Ascending aorta (tissue), 2 donors: ENCODE results near the gene MGLL. TPM values are rescaled to one million over a fixed set of nuclear protein-coding genes. Genes with fewer than 3 reads are reported as not detected.
A peak's percentile ranks its signal among the peaks of the same experiment; 100 is the strongest.

Source experiments
- DNase-seq, 2 donors: peaks; one replicate each; pipeline ENCODE4 v3.0.0-alpha.2; 2019; ENCODE audit warnings: low spot score in 2 of 2
- H3K27ac ChIP-seq, 2 donors: fragments of 200-600 bp; sonication (generic); one replicate each; pipeline ENCODE4 v1.5.1; 2016 to 2017; ENCODE audit warnings: mild to moderate bottlenecking in 1 of 2
- H3K27me3 ChIP-seq: fragments of 200-600 bp; sonication (generic); one replicate; pipeline ENCODE4 v1.5.1; 2017
- H3K36me3 ChIP-seq, 2 donors: fragments of 200-600 bp; sonication (generic); one replicate each; pipeline ENCODE4 v1.5.1; 2016
- H3K4me1 ChIP-seq, 2 donors: fragments of 200-600 bp; sonication (generic); one replicate each; pipeline ENCODE4 v1.5.1; 2016 to 2017; ENCODE audit warnings: mild to moderate bottlenecking in 1 of 2
- H3K4me3 ChIP-seq, 2 donors: fragments of 200-600 bp; sonication (generic); one replicate each; pipeline ENCODE4 v1.5.1; 2016 to 2017; ENCODE audit warnings: mild to moderate bottlenecking in 1 of 2
- H3K9me3 ChIP-seq, 2 donors: fragments of 200-600 bp; sonication (generic); one replicate each; pipeline ENCODE4 v1.5.1; 2016
- intact Hi-C: fragments of 100-400 bp; cut with DNase I; formaldehyde crosslinking; loops from one replicate; pipeline ENCODE4 v1.15.1; 2023
- total RNA-seq: library from RNA; depleted of rRNA; stranded (reverse); fragments of >200 nt; gene quantifications from one replicate; pipeline ENCODE4 v1.1.0, GENCODE V29; 2016
- TF ChIP-seq, protein P1 (sequence below), 3 experiments: fragments of 200-600 bp in 2 of 3; fragments of 450-650 bp in 1 of 3; sonication (generic) in 2 of 3; IDR thresholded peaks; one replicate each; pipeline ENCODE4 v1.5.1; 2016 to 2019; ENCODE audit warnings: antibody characterized with exemption in 3 of 3, mild to moderate bottlenecking in 1 of 3, moderate library complexity in 1 of 3

The MGLL gene
- total RNA-seq, 1 donor from 2014 or later = 101 TPM

DNA sequence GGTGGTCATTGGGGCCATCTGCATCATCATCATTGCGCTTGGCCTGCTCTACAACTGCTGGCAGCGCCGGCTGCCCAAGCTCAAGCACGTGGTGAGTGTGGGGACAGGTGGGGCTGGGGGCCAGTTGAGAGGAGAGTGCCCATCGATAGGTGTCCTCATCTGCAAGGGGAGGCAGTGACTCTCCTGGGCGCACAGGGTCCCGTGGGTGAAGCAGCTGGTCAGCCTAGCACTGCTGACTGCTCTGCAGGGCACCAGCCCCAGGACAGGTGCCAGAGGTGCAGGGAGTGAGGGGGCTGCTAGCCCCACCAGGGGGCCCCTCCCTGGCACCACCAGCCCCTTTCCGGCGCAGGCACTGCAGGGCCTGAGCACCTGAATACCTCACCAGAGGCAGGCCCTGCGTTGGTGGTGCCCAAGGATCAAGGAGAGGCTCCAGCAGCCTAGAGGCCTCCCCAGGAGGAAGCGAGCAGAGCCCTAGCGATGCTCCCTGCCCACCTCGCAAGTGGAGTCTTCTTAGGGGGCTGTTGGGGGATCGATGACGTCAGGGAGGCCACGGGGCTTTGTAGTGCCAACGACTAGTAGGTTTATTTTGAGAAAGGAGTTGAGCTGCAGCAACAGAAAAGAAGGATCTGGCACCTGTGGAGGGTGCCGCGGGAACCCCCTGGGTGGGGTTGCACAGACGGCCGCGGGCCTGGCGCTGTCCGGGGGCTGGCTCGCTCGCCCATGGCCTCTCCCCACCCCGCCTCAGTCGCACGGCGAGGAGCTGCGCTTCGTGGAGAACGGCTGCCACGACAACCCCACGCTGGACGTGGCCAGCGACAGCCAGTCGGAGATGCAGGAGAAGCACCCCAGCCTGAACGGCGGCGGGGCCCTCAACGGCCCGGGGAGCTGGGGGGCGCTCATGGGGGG lies 150.5 kb downstream of the MGLL start:
- Histone ChIP-seq H3K27me3 (no peaks in the 10 kb centered on the region), H3K27ac (peak overlapping the region; percentile 96), H3K36me3 (peaks cover 14% of the 10 kb centered on the region in 2 donors), H3K4me3 (peak overlapping the region; percentile 89 to 90), H3K4me1 (peaks cover 13 to 16% of the 10 kb centered on the region in 2 donors), H3K9me3 (no peaks in the 10 kb centered on the region)
- TF ChIP-seq, protein P1, sequence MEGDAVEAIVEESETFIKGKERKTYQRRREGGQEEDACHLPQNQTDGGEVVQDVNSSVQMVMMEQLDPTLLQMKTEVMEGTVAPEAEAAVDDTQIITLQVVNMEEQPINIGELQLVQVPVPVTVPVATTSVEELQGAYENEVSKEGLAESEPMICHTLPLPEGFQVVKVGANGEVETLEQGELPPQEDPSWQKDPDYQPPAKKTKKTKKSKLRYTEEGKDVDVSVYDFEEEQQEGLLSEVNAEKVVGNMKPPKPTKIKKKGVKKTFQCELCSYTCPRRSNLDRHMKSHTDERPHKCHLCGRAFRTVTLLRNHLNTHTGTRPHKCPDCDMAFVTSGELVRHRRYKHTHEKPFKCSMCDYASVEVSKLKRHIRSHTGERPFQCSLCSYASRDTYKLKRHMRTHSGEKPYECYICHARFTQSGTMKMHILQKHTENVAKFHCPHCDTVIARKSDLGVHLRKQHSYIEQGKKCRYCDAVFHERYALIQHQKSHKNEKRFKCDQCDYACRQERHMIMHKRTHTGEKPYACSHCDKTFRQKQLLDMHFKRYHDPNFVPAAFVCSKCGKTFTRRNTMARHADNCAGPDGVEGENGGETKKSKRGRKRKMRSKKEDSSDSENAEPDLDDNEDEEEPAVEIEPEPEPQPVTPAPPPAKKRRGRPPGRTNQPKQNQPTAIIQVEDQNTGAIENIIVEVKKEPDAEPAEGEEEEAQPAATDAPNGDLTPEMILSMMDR (IDR thresholded peaks at IDR 0.05) = no peak
- peak in 1 of 2 donors; percentile 69 for DNase-seq
- intact Hi-C loops = loop anchor here (1.0 to 5.0 kb wide), 4 partner anchors 19 to 381 kb away; partner anchors contain the start of genes MCM2, MGLL and SEC61A1

DNA sequence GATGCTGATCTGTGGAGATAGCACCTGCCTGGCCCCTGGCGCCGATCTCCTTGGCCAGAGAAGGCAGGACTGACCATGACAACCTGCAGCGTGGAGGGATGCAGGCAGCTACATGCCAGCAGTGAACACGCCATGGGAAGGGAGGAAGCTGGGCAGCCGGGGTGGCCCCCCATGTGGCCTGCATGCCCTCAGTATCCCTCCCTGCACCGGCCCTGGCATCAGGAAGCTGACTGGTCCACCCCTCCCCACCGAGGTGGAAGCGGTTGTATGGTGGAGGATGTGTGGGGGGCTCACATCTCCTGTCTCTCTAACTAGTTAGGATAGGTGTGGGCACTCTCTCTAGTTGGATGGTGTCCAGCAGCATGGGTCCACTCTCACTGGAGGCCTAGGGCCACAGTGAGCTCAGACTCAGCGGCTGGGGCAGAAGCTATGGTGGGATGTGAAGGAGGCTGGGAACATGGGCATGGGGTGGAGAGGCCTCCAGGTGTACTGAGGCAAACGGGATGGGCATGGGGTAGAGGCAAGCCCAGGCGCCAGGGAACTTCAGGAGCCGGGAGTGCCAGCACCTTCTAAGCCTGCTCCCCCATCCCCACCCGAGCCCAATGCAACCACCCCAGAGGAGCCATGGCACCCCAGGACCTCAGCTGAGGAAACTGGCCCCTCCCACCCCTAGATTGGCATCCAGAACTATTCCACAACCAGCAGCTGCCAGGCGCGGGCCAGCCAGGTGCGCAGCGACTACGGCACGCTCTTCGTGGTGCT lies 151.4 kb downstream of the MGLL start:
- intact Hi-C loops = loop anchor here (5.0 kb wide), 2 partner anchors 74 to 381 kb away; partner anchors contain the start of genes MCM2 and SEC61A1

DNA sequence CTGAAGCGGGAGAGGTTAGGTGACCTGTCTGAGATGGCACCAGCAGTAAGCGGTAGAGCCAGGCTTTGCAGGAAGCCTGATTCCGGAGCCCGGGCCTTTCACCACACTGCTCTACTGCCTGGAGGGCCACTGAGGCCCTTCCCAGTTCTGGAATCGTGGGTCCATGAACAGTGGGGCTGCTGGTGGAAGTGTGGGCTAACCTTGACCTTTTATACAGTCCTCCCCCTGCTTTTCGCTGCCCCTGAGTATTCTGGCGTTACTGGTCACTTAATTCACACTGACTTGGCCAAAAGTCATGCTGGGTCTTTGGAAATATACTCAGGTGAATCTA lies 152.1 kb downstream of the MGLL start:
- DNase-seq = no peak

More for the DNA sequence above, 151.4 kb downstream of the MGLL start:
- Histone ChIP-seq H3K4me3 (peak overlapping the region in 1 of 2 donors; percentile 89), H3K27ac (no peak overlapping the region), H3K4me1 (peaks cover 13 to 16% of the 10 kb centered on the region in 2 donors), H3K36me3 (peaks cover 6% of the 10 kb centered on the region in 2 donors), H3K9me3 (no peaks in the 10 kb centered on the region), H3K27me3 (no peaks in the 10 kb centered on the region)
- DNase-seq = peak in 1 of 2 donors; percentile 59
- TF ChIP-seq, protein P1 (IDR thresholded peaks at IDR 0.05) = no peak

DNA sequence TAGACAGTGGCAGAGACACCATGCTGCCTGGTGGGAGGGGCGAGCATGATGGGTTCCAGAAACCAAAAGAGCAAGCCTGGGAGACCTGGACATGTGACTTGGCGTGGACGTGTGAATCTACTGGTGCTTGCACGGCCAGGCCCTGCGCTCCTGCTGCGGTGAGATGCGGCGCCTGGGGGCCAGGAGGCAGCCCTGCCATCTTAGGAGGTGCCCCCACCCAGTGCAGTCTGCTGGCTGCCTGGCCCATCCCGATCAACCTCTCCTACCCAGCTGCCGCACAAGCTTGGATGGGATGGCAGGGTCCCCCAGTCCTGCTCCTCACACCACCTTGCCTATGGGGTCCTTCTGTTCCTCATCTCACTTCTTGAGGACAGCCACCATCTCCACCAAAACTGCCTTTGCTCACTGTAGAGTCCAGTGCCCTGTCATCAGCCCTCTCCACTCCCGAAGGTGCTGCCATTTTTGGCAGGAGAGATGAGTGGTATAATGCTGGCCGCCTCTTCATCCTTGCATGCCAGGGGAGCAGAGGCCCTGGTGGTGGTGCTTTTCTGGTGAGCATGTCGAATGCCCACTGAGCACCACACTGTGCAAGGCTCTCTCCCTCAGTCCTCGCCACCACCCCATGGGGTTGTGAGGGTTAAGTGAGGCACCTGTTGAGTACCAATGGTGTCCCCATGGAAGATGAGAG lies 152.6 kb downstream of the MGLL start:
- Histone ChIP-seq H3K36me3 (no peaks in the 10 kb centered on the region), H3K27ac (no peak overlapping the region), H3K4me1 (peaks cover 13 to 14% of the 10 kb centered on the region in 2 donors), H3K27me3 (no peaks in the 10 kb centered on the region), H3K4me3 (no peak overlapping the region), H3K9me3 (no peaks in the 10 kb centered on the region)
- intact Hi-C loops = loop anchor here (5.0 kb wide), 2 partner anchors 72 to 383 kb away; partner anchors contain the start of genes MCM2 and SEC61A1
- TF ChIP-seq, protein P1 (IDR thresholded peaks at IDR 0.05) = no peak
- DNase-seq = peak in 1 of 2 donors; percentile 52

More for the DNA sequence above, 152.1 kb downstream of the MGLL start:
- TF ChIP-seq, protein P1 (IDR thresholded peaks at IDR 0.05) = no peak
- Histone ChIP-seq H3K27me3 (no peaks in the 10 kb centered on the region), H3K4me3 (no peak overlapping the region), H3K27ac (no peak overlapping the region), H3K36me3 (no peaks in the 10 kb centered on the region), H3K4me1 (peaks cover 13 to 16% of the 10 kb centered on the region in 2 donors), H3K9me3 (no peaks in the 10 kb centered on the region)
- intact Hi-C loops = loop anchor here (5.0 kb wide), 2 partner anchors 73 to 382 kb away; partner anchors contain the start of genes MCM2 and SEC61A1

DNA sequence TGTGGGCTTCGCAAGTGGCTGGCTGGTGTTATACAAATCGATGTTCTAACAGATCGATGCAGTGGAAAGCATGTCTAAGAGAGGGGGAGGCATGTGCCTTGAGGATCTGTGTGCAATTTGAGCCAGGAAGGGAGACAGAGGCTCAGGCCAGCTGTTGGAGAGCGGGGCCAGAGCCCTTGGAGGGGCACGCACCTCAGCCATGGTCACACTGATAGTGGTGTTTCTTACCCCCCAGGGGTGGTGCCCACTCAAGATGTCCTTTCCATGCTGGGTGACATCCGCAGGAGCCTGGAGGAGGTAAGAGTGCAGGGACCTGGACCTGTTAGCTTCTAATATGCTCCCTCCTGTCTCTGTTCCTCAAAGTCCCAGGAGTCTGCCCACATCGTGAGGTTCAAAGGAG lies 153.4 kb downstream of the MGLL start:
- no peaks in the 10 kb centered on the region for H3K36me3 ChIP-seq
- TF ChIP-seq, protein P1 (IDR thresholded peaks at IDR 0.05) = no peak
- H3K4me3 ChIP-seq = no peak overlapping the region
- peak in 1 of 2 donors; percentile 45 for DNase-seq
- H3K27me3 ChIP-seq = no peaks in the 10 kb centered on the region
- intact Hi-C loops = no loop called here
- H3K27ac ChIP-seq = no peak overlapping the region
- no peaks in the 10 kb centered on the region for H3K9me3 ChIP-seq
- peaks cover 9 to 11% of the 10 kb centered on the region in 2 donors for H3K4me1 ChIP-seq
